A549 treated with CORT108297 at 1 μM for 4 hours (cell line): Measurements from ENCODE around the gene GOLGA6L9. TPM values are rescaled to one million over a fixed set of nuclear protein-coding genes. Genes with fewer than 3 reads are reported as not detected.

Experiments
- total RNA-seq: library from RNA; stranded (reverse); fragments of 200-300 nt; extraction: Qiagen RNA extraction; gene quantifications from 5 replicates; pipeline ENCODE4 v1.2.3, GENCODE V29; 2022

The GOLGA6L9 gene, protein sequence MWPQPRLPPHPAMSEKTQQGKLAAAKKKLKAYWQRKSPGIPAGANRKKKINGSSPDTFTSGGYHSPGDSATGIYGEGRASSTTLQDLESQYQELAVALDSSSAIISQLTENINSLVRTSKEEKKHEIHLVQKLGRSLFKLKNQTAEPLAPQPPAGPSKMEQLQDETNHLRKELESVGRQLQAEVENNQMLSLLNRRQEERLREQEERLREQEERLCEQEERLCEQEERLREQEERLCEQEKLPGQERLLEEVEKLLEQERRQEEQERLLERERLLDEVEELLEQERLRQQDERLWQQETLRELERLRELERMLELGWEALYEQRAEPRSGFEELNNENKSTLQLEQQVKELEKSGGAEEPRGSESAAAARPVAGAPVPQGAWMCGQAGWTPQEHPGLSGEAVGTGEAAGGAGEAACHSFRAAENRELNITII
- 2.0 to 3.2 TPM (median 2.5 TPM) in 5 replicates for total RNA-seq

DNA sequence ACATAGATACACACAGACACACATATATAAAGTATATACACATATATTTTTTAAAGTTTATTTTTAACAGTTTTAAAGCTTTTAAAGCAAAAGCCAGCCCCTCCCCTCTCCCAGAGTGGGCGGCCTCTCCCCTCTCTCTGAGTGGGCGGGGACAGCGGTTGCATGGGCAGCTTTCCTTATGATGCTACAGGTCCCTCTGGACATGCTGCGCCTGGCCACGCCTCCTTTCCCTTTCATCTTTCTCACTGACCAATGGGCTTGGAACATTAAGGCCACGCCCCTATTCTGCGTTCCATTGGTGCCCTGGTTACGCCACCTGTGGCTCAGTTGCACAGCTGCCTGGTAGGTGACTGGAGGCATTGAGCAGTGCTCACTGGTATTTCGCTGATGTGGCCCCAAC lies at the start of gene GOLGA6L9:
Gene GOLGA6L9 (plus strand): TSS at position 124 of the 400 bp plus-strand sequence. CDS start 264 bp downstream, at position 388.

Other genes with a start within 250 kb of the GOLGA6L9 start
- 20.2 to 28.6 TPM (median 25.6 TPM) in 5 replicates for gene EFL1, start 167.1 kb upstream of the GOLGA6L9 start, total RNA-seq
- 2.2 to 3.2 TPM (median 2.3 TPM) in 5 replicates for gene SAXO2, start 167.0 kb upstream of the GOLGA6L9 start, total RNA-seq
- 0.46 to 0.79 TPM (median 0.68 TPM) in 5 replicates for gene GOLGA6L10, start 80.3 kb upstream of the GOLGA6L9 start, total RNA-seq
- 3,680 to 4,192 TPM (median 4,148 TPM) in 5 replicates for gene RPS17, start 110.6 kb downstream of the GOLGA6L9 start, total RNA-seq
- gene CPEB1, start 217.5 kb downstream of the GOLGA6L9 start, total RNA-seq = 2.9 to 3.6 TPM (median 3.3 TPM) in 5 replicates